Endothelial cell of umbilical vein (primary cell): ENCODE data around the gene PDE8B.

Experiments
- EZH2 ChIP-seq: IDR thresholded peaks from 2 replicates; pipeline ENCODE4 v1.6.1; 2012; ENCODE audit warnings: borderline replicate concordance, low read depth, mild to moderate bottlenecking, moderate library complexity, low read length, inconsistent platforms; ENCODE audit not compliant: severe bottlenecking
- FOS ChIP-seq: IDR thresholded peaks from 2 replicates; pipeline ENCODE4 v1.6.1; 2011; ENCODE audit warnings: mild to moderate bottlenecking, low read length, moderate library complexity, borderline replicate concordance; ENCODE audit not compliant: insufficient read depth
- GATA2 ChIP-seq: IDR thresholded peaks from 2 replicates; pipeline ENCODE4 v1.7.0; 2011; ENCODE audit warnings: low read depth, mild to moderate bottlenecking, moderate library complexity, mixed read lengths, low read length; ENCODE audit not compliant: insufficient read length, insufficient read depth
- JUN ChIP-seq: IDR thresholded peaks from 2 replicates; pipeline ENCODE4 v1.6.1; 2011; ENCODE audit warnings: borderline replicate concordance, low read depth; ENCODE audit not compliant: insufficient read length, insufficient read depth
- MYC ChIP-seq: IDR thresholded peaks from one replicate; pipeline ENCODE4 v1.6.1; 2011; ENCODE audit warnings: mild to moderate bottlenecking, low read depth, low read length
- POLR2A ChIP-seq: IDR thresholded peaks from 2 replicates; pipeline ENCODE4 v1.6.1; 2012; ENCODE audit warnings: low read depth, mild to moderate bottlenecking, control low read depth, low read length
- POLR2AphosphoS5 ChIP-seq: IDR thresholded peaks from 2 replicates; pipeline ENCODE4 v1.6.1; 2012; ENCODE audit warnings: low read depth, mild to moderate bottlenecking, control low read depth, low read length, moderate library complexity; ENCODE audit not compliant: insufficient read depth
- TF ChIP-seq, protein P1 (sequence below), 2 donors: IDR thresholded peaks; 1 replicate in 1 of 2; 2 replicates in 1 of 2; pipeline ENCODE4 v1.5.1; 2011; ENCODE audit warnings: low read length in 2 of 2, mild to moderate bottlenecking in 2 of 2, moderate library complexity in 2 of 2, control low read depth in 1 of 2, inconsistent platforms in 1 of 2, low read depth in 1 of 2; ENCODE audit not compliant: insufficient read depth in 1 of 2; ENCODE audit errors: extremely low read depth in 1 of 2
- TF ChIP-seq, protein P2 (sequence below): IDR thresholded peaks from 2 replicates; pipeline ENCODE4 v1.6.1; 2011; ENCODE audit not compliant: insufficient read depth, insufficient read length

DNA sequence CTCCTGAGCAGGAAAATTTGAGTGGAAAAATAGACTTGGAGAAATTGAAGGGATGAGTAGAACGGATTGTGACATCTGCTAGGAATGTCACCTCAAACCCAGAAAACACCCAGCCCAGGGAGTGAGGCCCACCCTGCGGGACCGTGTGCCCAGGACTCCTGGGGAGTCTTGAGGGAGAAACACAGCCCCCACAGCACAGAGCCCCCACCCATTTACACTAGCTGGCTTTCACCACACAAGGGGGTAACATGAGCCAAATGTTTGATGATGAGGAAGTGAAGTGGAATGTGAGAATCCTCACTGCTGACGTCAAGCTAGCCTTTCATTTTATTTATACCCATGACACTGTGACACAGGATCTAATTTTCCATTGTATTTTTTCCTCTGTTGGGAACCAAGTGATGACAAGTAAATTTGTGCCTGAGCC is 42.8 kb upstream of the PDE8B start:
- TF ChIP-seq POLR2AphosphoS5, result no peak
- TF ChIP-seq, protein P1, sequence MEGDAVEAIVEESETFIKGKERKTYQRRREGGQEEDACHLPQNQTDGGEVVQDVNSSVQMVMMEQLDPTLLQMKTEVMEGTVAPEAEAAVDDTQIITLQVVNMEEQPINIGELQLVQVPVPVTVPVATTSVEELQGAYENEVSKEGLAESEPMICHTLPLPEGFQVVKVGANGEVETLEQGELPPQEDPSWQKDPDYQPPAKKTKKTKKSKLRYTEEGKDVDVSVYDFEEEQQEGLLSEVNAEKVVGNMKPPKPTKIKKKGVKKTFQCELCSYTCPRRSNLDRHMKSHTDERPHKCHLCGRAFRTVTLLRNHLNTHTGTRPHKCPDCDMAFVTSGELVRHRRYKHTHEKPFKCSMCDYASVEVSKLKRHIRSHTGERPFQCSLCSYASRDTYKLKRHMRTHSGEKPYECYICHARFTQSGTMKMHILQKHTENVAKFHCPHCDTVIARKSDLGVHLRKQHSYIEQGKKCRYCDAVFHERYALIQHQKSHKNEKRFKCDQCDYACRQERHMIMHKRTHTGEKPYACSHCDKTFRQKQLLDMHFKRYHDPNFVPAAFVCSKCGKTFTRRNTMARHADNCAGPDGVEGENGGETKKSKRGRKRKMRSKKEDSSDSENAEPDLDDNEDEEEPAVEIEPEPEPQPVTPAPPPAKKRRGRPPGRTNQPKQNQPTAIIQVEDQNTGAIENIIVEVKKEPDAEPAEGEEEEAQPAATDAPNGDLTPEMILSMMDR (IDR thresholded peaks at IDR 0.05; ENCODE audit: extremely low read depth in 1 of 2, insufficient read depth in 1 of 2, low read depth in 1 of 2, low read length in 2 of 2), result no peak
- TF ChIP-seq, protein P2, sequence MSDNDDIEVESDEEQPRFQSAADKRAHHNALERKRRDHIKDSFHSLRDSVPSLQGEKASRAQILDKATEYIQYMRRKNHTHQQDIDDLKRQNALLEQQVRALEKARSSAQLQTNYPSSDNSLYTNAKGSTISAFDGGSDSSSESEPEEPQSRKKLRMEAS, result no peak
- TF ChIP-seq POLR2A, result no peak
- TF ChIP-seq JUN, result no peak
- no peak for TF ChIP-seq EZH2
- TF ChIP-seq FOS, result no peak
- no peak for TF ChIP-seq GATA2
- no peak for TF ChIP-seq MYC
